MM.1S (cell line): Measurements from ENCODE around the gene PSMA2.

ENCODE experiments used
- CTCF ChIP-seq: fragments of 300-600 bp; sonication (generic); IDR thresholded peaks from 2 replicates; pipeline ENCODE4 v1.5.1; 2016; ENCODE audit warnings: antibody characterized with exemption, low read length, mixed read lengths
- EZH2 ChIP-seq: fragments of 300-600 bp; sonication (generic); optimal IDR thresholded peaks from 2 replicates; pipeline ENCODE3; 2017; ENCODE audit warnings: low read depth, mild to moderate bottlenecking, antibody characterized with exemption, low read length, mixed read lengths

GRCh38 chr7:42952328-42952727 is 20.4 kb upstream of the PSMA2 start:
- TF ChIP-seq CTCF (no peak), EZH2 (no peak)
